HG03066 (cell line): Measurements from ENCODE around the gene BAK1.
"Not testable (repeated sequence)": the region's sequence is repeated elsewhere in the genome, so short reads cannot be mapped to it uniquely, and the experiment has no call there.

Experiments used
- ATAC-seq: cut with Tn5 transposase; IDR thresholded peaks from one replicate; pipeline ENCODE4 v1.9.1; 2021; ENCODE audit warnings: low read depth; ENCODE audit not compliant: unreplicated experiment

The BAK1 gene

GRCh38 chr6:33609019-33609418, 28.9 kb upstream of the BAK1 start:
- ATAC-seq = no peak

- no peak for ATAC-seq
Measured at GRCh38 chr6:33607784-33608161, 27.7 kb upstream of the BAK1 start.

GRCh38 chr6:33607126-33607783, 27.2 kb upstream of the BAK1 start:
- no peak for ATAC-seq

GRCh38 chr6:33606642-33607041, 26.6 kb upstream of the BAK1 start:
- no peak for ATAC-seq

GRCh38 chr6:33604941-33605854, 25.1 kb upstream of the BAK1 start:
- no peak for ATAC-seq

GRCh38 chr6:33602180-33602579, 22.1 kb upstream of the BAK1 start:
- ATAC-seq = no peak

- no peak for ATAC-seq
Measured at GRCh38 chr6:33600761-33601160, 20.7 kb upstream of the BAK1 start.

- no peak for ATAC-seq
Measured at GRCh38 chr6:33599413-33599938, 19.4 kb upstream of the BAK1 start.

- ATAC-seq = no peak
Measured at GRCh38 chr6:33597551-33598322, 17.7 kb upstream of the BAK1 start.

GRCh38 chr6:33596894-33597293, 16.8 kb upstream of the BAK1 start:
- not testable (repeated sequence) for ATAC-seq

- ATAC-seq = no peak
Measured at GRCh38 chr6:33595001-33595846, 15.1 kb upstream of the BAK1 start.

- ATAC-seq = no peak
Measured at GRCh38 chr6:33593414-33593727, 13.3 kb upstream of the BAK1 start.

GRCh38 chr6:33592595-33593413, 12.7 kb upstream of the BAK1 start:
- ATAC-seq = peak; percentile 34

GRCh38 chr6:33592280-33592594, 12.2 kb upstream of the BAK1 start:
- no peak for ATAC-seq

GRCh38 chr6:33591424-33592032, 11.5 kb upstream of the BAK1 start:
- no peak for ATAC-seq

GRCh38 chr6:33590531-33591198, 10.6 kb upstream of the BAK1 start:
- no peak for ATAC-seq

- ATAC-seq = no peak
Measured at GRCh38 chr6:33589731-33590530, 9.9 kb upstream of the BAK1 start.

GRCh38 chr6:33589392-33589730, 9.3 kb upstream of the BAK1 start:
- ATAC-seq = no peak
